ENCODE measurements around the gene CAT.
A peak's percentile ranks its signal among the peaks of the same experiment; 100 is the strongest.

The CAT gene

GRCh38 chr11:34459507-34460162 lies 20.9 kb downstream of the CAT start:
- no peak for DNase-seq (ENCODE audit: low read depth in 2 of 2)

GRCh38 chr11:34460278-34460677 lies 21.5 kb downstream of the CAT start:
- DNase-seq (ENCODE audit: low read depth in 2 of 2) = no peak

GRCh38 chr11:34461215-34461614 lies 22.5 kb downstream of the CAT start:
- DNase-seq (ENCODE audit: low read depth in 2 of 2) = no peak

- DNase-seq (ENCODE audit: low read depth in 2 of 2) = no peak
Observed at GRCh38 chr11:34464591-34465051, 25.9 kb downstream of the CAT start.

- no peak for DNase-seq (ENCODE audit: low read depth in 2 of 2)
Observed at GRCh38 chr11:34466802-34467488, 28.2 kb downstream of the CAT start.

GRCh38 chr11:34468209-34468841 lies 29.6 kb downstream of the CAT start:
- DNase-seq (ENCODE audit: low read depth in 2 of 2) = peak; percentile 10 to 36

- DNase-seq (ENCODE audit: low read depth in 2 of 2) = no peak
Observed at GRCh38 chr11:34473603-34474169, 35.0 kb downstream of the CAT start.

- no peak for DNase-seq (ENCODE audit: low read depth in 2 of 2)
Observed at GRCh38 chr11:34475656-34476055, 36.9 kb downstream of the CAT start.

- no peak for DNase-seq (ENCODE audit: low read depth in 2 of 2)
Observed at GRCh38 chr11:34476849-34477248, 38.1 kb downstream of the CAT start.

- DNase-seq (ENCODE audit: low read depth in 2 of 2) = no peak
Observed at GRCh38 chr11:34478845-34479663, 40.3 kb downstream of the CAT start.

- DNase-seq (ENCODE audit: low read depth in 2 of 2) = no peak
Observed at GRCh38 chr11:34480314-34480713, 41.6 kb downstream of the CAT start.

- DNase-seq (ENCODE audit: low read depth in 2 of 2) = no peak
Observed at GRCh38 chr11:34481307-34481706, 42.6 kb downstream of the CAT start.

GRCh38 chr11:34483106-34483874 lies 44.6 kb downstream of the CAT start:
- no peak for DNase-seq (ENCODE audit: low read depth in 2 of 2)

GRCh38 chr11:34487430-34487829 lies 48.7 kb downstream of the CAT start:
- no peak for DNase-seq (ENCODE audit: low read depth in 2 of 2)

- no peak for DNase-seq (ENCODE audit: low read depth in 2 of 2)
Observed at GRCh38 chr11:34488855-34489557, 50.3 kb downstream of the CAT start.

- DNase-seq (ENCODE audit: low read depth in 2 of 2) = no peak
Observed at GRCh38 chr11:34490304-34490703, 51.6 kb downstream of the CAT start.

- peak in 1 of 2 donors; percentile 18 for DNase-seq (ENCODE audit: low read depth in 2 of 2)
Observed at GRCh38 chr11:34492806-34493414, 54.2 kb downstream of the CAT start.

GRCh38 chr11:34493468-34493867 lies 54.7 kb downstream of the CAT start:
- no peak for DNase-seq (ENCODE audit: low read depth in 2 of 2)

- DNase-seq (ENCODE audit: low read depth in 2 of 2) = no peak
Observed at GRCh38 chr11:34493926-34494595, 55.3 kb downstream of the CAT start.

Measured in stimulated activated CD4-positive, alpha-beta T cell treated with anti-CD3 and anti-CD28 coated beads, Interleukin-15, amount 100 ng/mL, for 48 hours (primary cell).